DND-41 (cell line): Measurements from ENCODE around the gene OR8B3.
A peak's percentile ranks its signal among the peaks of the same experiment; 100 is the strongest.

Experiments used
- EZH2 ChIP-seq: IDR thresholded peaks from 3 replicates; pipeline ENCODE4 v1.6.1; 2012; ENCODE audit warnings: borderline replicate concordance, low read depth, mild to moderate bottlenecking, moderate library complexity, low read length, inconsistent platforms; ENCODE audit not compliant: severe bottlenecking
- TF ChIP-seq, protein P1 (sequence below): IDR thresholded peaks from 2 replicates; pipeline ENCODE4 v1.5.1; 2012; ENCODE audit warnings: borderline replicate concordance, low read length, moderate library complexity, mild to moderate bottlenecking; ENCODE audit not compliant: poor library complexity, severe bottlenecking; ENCODE audit errors: extremely low read depth

DNA sequence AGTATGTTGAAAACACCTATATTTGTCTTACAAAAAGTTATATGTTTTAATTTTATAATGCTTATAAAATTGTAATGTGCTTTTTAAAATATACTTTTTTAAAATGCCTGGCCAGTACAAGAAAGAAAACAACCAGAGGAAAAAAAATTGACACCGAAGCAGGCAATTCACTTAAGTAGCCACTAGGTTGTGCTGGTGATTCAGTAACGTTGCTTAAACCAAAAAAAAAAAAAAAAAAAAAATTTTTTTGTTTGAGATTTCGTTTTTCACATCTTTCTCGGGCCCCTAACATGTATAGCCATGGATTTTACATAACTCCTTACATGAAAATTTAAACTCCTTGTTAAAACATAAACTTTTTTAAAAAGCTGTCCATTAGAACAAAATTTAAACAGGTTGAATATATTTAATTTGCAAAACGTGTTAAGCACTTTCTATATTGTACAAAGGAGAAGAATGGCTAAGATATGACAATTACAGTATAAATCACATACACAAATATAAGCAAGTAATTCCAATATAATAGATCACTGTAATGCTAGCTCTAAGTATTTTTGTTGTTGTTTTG, 16.6 kb upstream of the OR8B3 start:
- no peak for TF ChIP-seq EZH2
- TF ChIP-seq, protein P1, sequence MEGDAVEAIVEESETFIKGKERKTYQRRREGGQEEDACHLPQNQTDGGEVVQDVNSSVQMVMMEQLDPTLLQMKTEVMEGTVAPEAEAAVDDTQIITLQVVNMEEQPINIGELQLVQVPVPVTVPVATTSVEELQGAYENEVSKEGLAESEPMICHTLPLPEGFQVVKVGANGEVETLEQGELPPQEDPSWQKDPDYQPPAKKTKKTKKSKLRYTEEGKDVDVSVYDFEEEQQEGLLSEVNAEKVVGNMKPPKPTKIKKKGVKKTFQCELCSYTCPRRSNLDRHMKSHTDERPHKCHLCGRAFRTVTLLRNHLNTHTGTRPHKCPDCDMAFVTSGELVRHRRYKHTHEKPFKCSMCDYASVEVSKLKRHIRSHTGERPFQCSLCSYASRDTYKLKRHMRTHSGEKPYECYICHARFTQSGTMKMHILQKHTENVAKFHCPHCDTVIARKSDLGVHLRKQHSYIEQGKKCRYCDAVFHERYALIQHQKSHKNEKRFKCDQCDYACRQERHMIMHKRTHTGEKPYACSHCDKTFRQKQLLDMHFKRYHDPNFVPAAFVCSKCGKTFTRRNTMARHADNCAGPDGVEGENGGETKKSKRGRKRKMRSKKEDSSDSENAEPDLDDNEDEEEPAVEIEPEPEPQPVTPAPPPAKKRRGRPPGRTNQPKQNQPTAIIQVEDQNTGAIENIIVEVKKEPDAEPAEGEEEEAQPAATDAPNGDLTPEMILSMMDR: peak; percentile 68
